Neural progenitor cell (in vitro differentiated cells): ENCODE data around the gene KCNC1. TPM values are rescaled to one million over a fixed set of nuclear protein-coding genes. Genes with fewer than 3 reads are reported as not detected.

Source experiments
- DNase-seq: peaks from one replicate; pipeline ENCODE4 v3.0.0-alpha.2; 2016; ENCODE audit warnings: low spot score
- H2AFZ ChIP-seq: fragments of 200-600 bp; sonication (generic); replicated peaks from 2 replicates; pipeline ENCODE4 v1.6.1; 2016; ENCODE audit warnings: antibody characterized with exemption
- H3F3A ChIP-seq: fragments of 200-600 bp; sonication (generic); 2 replicates; pipeline ENCODE4 v1.6.1; 2016; ENCODE audit warnings: antibody characterized with exemption, low read depth
- H3K27ac ChIP-seq: fragments of 200-600 bp; sonication (generic); 2 replicates; pipeline ENCODE4 v1.5.1; 2016; ENCODE audit warnings: mild to moderate bottlenecking
- H3K27me3 ChIP-seq: fragments of 200-600 bp; sonication (generic); 2 replicates; pipeline ENCODE4 v1.6.1; 2016; ENCODE audit warnings: mild to moderate bottlenecking, moderate library complexity
- H3K36me3 ChIP-seq: fragments of 200-600 bp; sonication (generic); 2 replicates; pipeline ENCODE4 v1.5.1; 2016
- H3K4me1 ChIP-seq: fragments of 200-600 bp; sonication (generic); 2 replicates; pipeline ENCODE4 v1.6.1; 2016; ENCODE audit warnings: mixed run types
- H3K4me2 ChIP-seq: fragments of 200-600 bp; sonication (generic); 2 replicates; pipeline ENCODE4 v1.6.1; 2016
- H3K4me3 ChIP-seq: fragments of 200-600 bp; sonication (generic); 2 replicates; pipeline ENCODE4 v1.5.1; 2016
- H3K79me2 ChIP-seq: fragments of 200-600 bp; sonication (generic); 2 replicates; pipeline ENCODE4 v1.6.1; 2016; ENCODE audit warnings: low read depth
- H3K9ac ChIP-seq: fragments of 200-600 bp; sonication (generic); 2 replicates; pipeline ENCODE4 v1.6.1; 2016
- H3K9me3 ChIP-seq: fragments of 200-600 bp; sonication (generic); 2 replicates; pipeline ENCODE4 v1.5.1; 2016; ENCODE audit warnings: low read depth
- H4K20me1 ChIP-seq: fragments of 200-600 bp; sonication (generic); 2 replicates; pipeline ENCODE4 v1.6.1; 2016; ENCODE audit warnings: low read depth
- H3K27ac Mint-ChIP-seq: 3 replicates; pipeline ENCODE4 v1.8.0; 2021; ENCODE audit warnings: mixed read lengths
- H3K27me3 Mint-ChIP-seq: 2 replicates; pipeline ENCODE4 v1.8.0; 2022; ENCODE audit warnings: low read depth, mild to moderate bottlenecking, inconsistent platforms, moderate library complexity, mixed read lengths; ENCODE audit not compliant: insufficient read depth
- H3K36me3 Mint-ChIP-seq: 3 replicates; pipeline ENCODE4 v1.8.0; 2021; ENCODE audit warnings: mixed read lengths
- H3K4me1 Mint-ChIP-seq: 3 replicates; pipeline ENCODE4 v1.8.0; 2021; ENCODE audit warnings: mixed read lengths
- H3K4me3 Mint-ChIP-seq: 3 replicates; pipeline ENCODE4 v1.8.0; 2021; ENCODE audit warnings: mild to moderate bottlenecking, moderate library complexity, mixed read lengths
- H3K9me3 Mint-ChIP-seq: 3 replicates; pipeline ENCODE4 v1.8.0; 2020; ENCODE audit warnings: mixed read lengths
- CTCF ChIP-seq: fragments of 200-600 bp; sonication (generic); IDR thresholded peaks from 2 replicates; pipeline ENCODE4 v1.5.1; 2017; ENCODE audit warnings: antibody characterized with exemption, mild to moderate bottlenecking
- EZH2 ChIP-seq: fragments of 200-600 bp; sonication (generic); IDR thresholded peaks from 2 replicates; pipeline ENCODE4 v1.6.1; 2017; ENCODE audit warnings: antibody characterized with exemption, mild to moderate bottlenecking, moderate library complexity
- EZH2phosphoT487 ChIP-seq: fragments of 200-600 bp; sonication (generic); IDR thresholded peaks from 2 replicates; pipeline ENCODE4 v1.6.1; 2017; ENCODE audit warnings: antibody characterized with exemption
- total RNA-seq: library from RNA; depleted of rRNA; stranded (reverse); fragments of >200 nt; gene quantifications from 2 replicates; pipeline ENCODE4 v1.2.3, GENCODE V29; 2015; ENCODE audit warnings: low replicate concordance

The KCNC1 gene
- total RNA-seq, 1 donor from 2014 or later: 0.04 TPM

DNA sequence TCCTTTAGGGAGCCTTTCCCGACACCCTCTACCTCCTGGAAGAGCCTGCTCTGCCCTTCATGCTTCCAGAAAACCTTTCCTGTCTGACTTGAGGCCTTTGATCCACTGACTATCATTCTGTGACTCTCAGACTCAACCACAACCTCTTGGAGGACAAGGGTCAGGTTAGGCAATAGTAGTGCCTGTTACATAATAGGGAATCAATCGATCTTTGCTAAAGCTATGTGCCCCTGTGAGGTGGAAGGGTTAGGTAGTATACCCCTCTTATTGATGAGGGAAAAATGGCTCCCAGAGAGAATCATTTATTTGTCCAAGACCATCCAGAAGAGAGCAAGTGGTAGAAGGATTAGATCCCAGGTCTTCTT is 16.2 kb downstream of the KCNC1 start:
- Histone ChIP-seq H4K20me1 (no peaks in the 10 kb centered on the region), H2AFZ (no peak overlapping the region), H3K4me3 (no peak overlapping the region), H3F3A (no peaks in the 10 kb centered on the region), H3K4me2 (no peak overlapping the region), H3K4me1 (no peaks in the 10 kb centered on the region), H3K9ac (no peak overlapping the region), H3K27ac (no peak overlapping the region), H3K9me3 (no peaks in the 10 kb centered on the region), H3K36me3 (no peaks in the 10 kb centered on the region), H3K79me2 (no peaks in the 10 kb centered on the region), H3K27me3 (peaks cover 13% of the 10 kb centered on the region)
- Mint-ChIP-seq H3K4me1 (no peaks in the 10 kb centered on the region), H3K4me3 (no peak overlapping the region), H3K27ac (no peak overlapping the region), H3K36me3 (no peaks in the 10 kb centered on the region), H3K27me3 (peaks cover 5% of the 10 kb centered on the region), H3K9me3 (no peaks in the 10 kb centered on the region)
- TF ChIP-seq CTCF: no peak
- no peak for TF ChIP-seq EZH2
- no peak for TF ChIP-seq EZH2phosphoT487
- DNase-seq: no peak

- Mint-ChIP-seq H3K4me3 (no peak overlapping the region), H3K27me3 (peaks cover 3% of the 10 kb centered on the region)
Observed at GRCh38 chr11:17751558-17751957, 17.0 kb downstream of the KCNC1 start.

GRCh38 chr11:17752144-17752543 is 17.6 kb downstream of the KCNC1 start:
- no peak overlapping the region for H3K9ac ChIP-seq
- H3K4me1 ChIP-seq: no peaks in the 10 kb centered on the region
- no peak overlapping the region for H3K4me3 ChIP-seq
- H3K27ac ChIP-seq: no peak overlapping the region
- Mint-ChIP-seq H3K9me3 (no peaks in the 10 kb centered on the region), H3K36me3 (no peaks in the 10 kb centered on the region), H3K27me3 (peaks cover 3% of the 10 kb centered on the region), H3K4me1 (no peaks in the 10 kb centered on the region), H3K4me3 (no peak overlapping the region), H3K27ac (no peak overlapping the region)
- H3K4me2 ChIP-seq: no peak overlapping the region
- TF ChIP-seq EZH2phosphoT487: no peak
- TF ChIP-seq EZH2: no peak
- no peak for TF ChIP-seq CTCF
- no peaks in the 10 kb centered on the region for H4K20me1 ChIP-seq
- DNase-seq: no peak
- peaks cover 14% of the 10 kb centered on the region for H3K27me3 ChIP-seq
- no peaks in the 10 kb centered on the region for H3K79me2 ChIP-seq
- H3K36me3 ChIP-seq: no peaks in the 10 kb centered on the region
- no peaks in the 10 kb centered on the region for H3F3A ChIP-seq
- H3K9me3 ChIP-seq: no peaks in the 10 kb centered on the region
- no peak overlapping the region for H2AFZ ChIP-seq

More at GRCh38 chr11:17751558-17751957, 17.0 kb downstream of the KCNC1 start:
- no peak overlapping the region for H2AFZ ChIP-seq
- no peak for DNase-seq
- no peaks in the 10 kb centered on the region for H3K79me2 ChIP-seq
- TF ChIP-seq EZH2 (no peak), EZH2phosphoT487 (no peak), CTCF (no peak)
- H3K36me3 ChIP-seq: no peaks in the 10 kb centered on the region
- H3K4me2 ChIP-seq: no peak overlapping the region
- H3K9me3 ChIP-seq: no peaks in the 10 kb centered on the region
- H4K20me1 ChIP-seq: no peaks in the 10 kb centered on the region
- H3K36me3 Mint-ChIP-seq: no peaks in the 10 kb centered on the region
- H3K27me3 ChIP-seq: peaks cover 13% of the 10 kb centered on the region
- no peaks in the 10 kb centered on the region for H3K9me3 Mint-ChIP-seq
- H3K27ac Mint-ChIP-seq: no peak overlapping the region
- H3K4me3 ChIP-seq: no peak overlapping the region
- no peaks in the 10 kb centered on the region for H3F3A ChIP-seq
- H3K4me1 Mint-ChIP-seq: no peaks in the 10 kb centered on the region
- no peak overlapping the region for H3K27ac ChIP-seq
- H3K4me1 ChIP-seq: no peaks in the 10 kb centered on the region
- no peak overlapping the region for H3K9ac ChIP-seq
